Hepatocyte (in vitro differentiated cells): ENCODE data around the gene CD86. TPM values are rescaled to one million over a fixed set of nuclear protein-coding genes. Genes with fewer than 3 reads are reported as not detected.

Experiments used
- DNase-seq: peaks from one replicate; pipeline ENCODE4 v3.0.0-alpha.2; 2016; ENCODE audit warnings: low spot score
- H2AFZ ChIP-seq: fragments of 200-600 bp; sonication (generic); 2 replicates; pipeline ENCODE4 v1.6.0; 2016; ENCODE audit warnings: antibody characterized with exemption, mild to moderate bottlenecking
- H3K27ac ChIP-seq: fragments of 200-600 bp; sonication (generic); 2 replicates; pipeline ENCODE4 v1.5.1; 2016; ENCODE audit warnings: mild to moderate bottlenecking
- H3K27me3 ChIP-seq: fragments of 200-600 bp; sonication (generic); 2 replicates; pipeline ENCODE4 v1.6.1; 2016
- H3K36me3 ChIP-seq: fragments of 200-600 bp; sonication (generic); replicated peaks from 2 replicates; pipeline ENCODE4 v1.5.1; 2016; ENCODE audit warnings: low read depth; ENCODE audit not compliant: insufficient read depth
- H3K4me1 ChIP-seq: fragments of 200-600 bp; sonication (generic); 2 replicates; pipeline ENCODE4 v1.5.1; 2016; ENCODE audit warnings: mild to moderate bottlenecking, moderate library complexity; ENCODE audit not compliant: insufficient read depth
- H3K4me2 ChIP-seq: fragments of 200-600 bp; sonication (generic); 2 replicates; pipeline ENCODE4 v1.6.0; 2016
- H3K4me3 ChIP-seq: fragments of 200-600 bp; sonication (generic); 2 replicates; pipeline ENCODE4 v1.5.1; 2016; ENCODE audit warnings: mild to moderate bottlenecking
- H3K79me2 ChIP-seq: fragments of 200-600 bp; sonication (generic); 2 replicates; pipeline ENCODE4 v1.6.0; 2017; ENCODE audit warnings: mild to moderate bottlenecking
- H3K9me2 ChIP-seq: fragments of 200-600 bp; sonication (generic); replicated peaks from 2 replicates; pipeline ENCODE4 v1.6.0; 2017; ENCODE audit warnings: mild to moderate bottlenecking; ENCODE audit not compliant: insufficient read depth
- H3K9me3 ChIP-seq: fragments of 200-600 bp; sonication (generic); 2 replicates; pipeline ENCODE4 v1.5.1; 2016; ENCODE audit warnings: low read depth, mild to moderate bottlenecking
- H4K20me1 ChIP-seq: fragments of 200-600 bp; sonication (generic); 2 replicates; pipeline ENCODE4 v1.6.0; 2016; ENCODE audit warnings: mild to moderate bottlenecking; ENCODE audit not compliant: insufficient read depth, poor library complexity, severe bottlenecking
- EZH2 ChIP-seq: fragments of 200-600 bp; sonication (generic); IDR thresholded peaks from 2 replicates; pipeline ENCODE4 v1.6.1; 2016; ENCODE audit warnings: antibody characterized with exemption, mild to moderate bottlenecking, borderline replicate concordance
- EZH2phosphoT487 ChIP-seq: fragments of 200-600 bp; sonication (generic); IDR thresholded peaks from one replicate; pipeline ENCODE4 v1.6.1; 2018; ENCODE audit warnings: antibody characterized with exemption, mild to moderate bottlenecking, low read depth, moderate library complexity; ENCODE audit not compliant: unreplicated experiment, severe bottlenecking
- WGBS: methylation state at CpG from one replicate; pipeline ENCODE4 v1.1.6; 2016; ENCODE audit warnings: low lambda C conversion rate; ENCODE audit errors: missing lambda C conversion rate; 5-methylcytosine and 5-hydroxymethylcytosine counted together
- polyA plus RNA-seq: library from polyadenylated mRNA; unstranded; fragments of >200 nt; fragmentation: Nextera tagmentation; extraction: Ambion mirVana; gene quantifications from 2 replicates; pipeline ENCODE4 v1.2.1, GENCODE V29; 2016
- small RNA-seq: library from RNA; depleted of rRNA; stranded (forward); fragments of <200 nt; gene quantifications from one replicate; pipeline ENCODE3, GENCODE V24; 2014
- total RNA-seq: library from RNA; depleted of rRNA; stranded (reverse); fragments of >200 nt; gene quantifications from 2 replicates; pipeline ENCODE4 v1.2.3, GENCODE V29; 2014
- TF ChIP-seq, protein P1 (sequence below): fragments of 200-600 bp; sonication (generic); IDR thresholded peaks from 2 replicates; pipeline ENCODE4 v1.5.1; 2016; ENCODE audit warnings: antibody characterized with exemption, mild to moderate bottlenecking; ENCODE audit not compliant: poor library complexity

The CD86 gene
- total and polyA plus RNA-seq, 2 experiments from 2014 or later = 0.13 TPM; not detected in 1

DNA sequence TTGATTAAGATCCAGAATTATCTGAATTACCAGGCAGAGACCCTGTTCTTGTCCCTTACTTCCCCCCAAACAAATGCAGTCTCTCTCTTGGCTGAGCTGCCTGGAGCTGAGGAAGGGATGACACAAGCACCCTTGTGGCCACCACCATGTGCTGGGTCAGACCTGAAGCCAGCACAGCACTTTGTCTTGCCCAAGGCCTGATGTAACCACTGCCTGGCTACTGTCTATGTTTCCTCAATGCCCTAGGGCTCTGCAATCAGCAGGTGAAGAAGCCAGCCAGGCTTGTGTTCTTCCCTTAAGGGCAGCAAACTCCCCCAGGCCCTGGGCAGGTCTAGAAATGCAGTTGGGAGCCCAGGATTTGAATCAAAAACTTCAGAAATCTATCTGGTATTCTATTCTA lies 112.5 kb downstream of the CD86 start:
- Histone ChIP-seq H3K9me3 (no peaks in the 10 kb centered on the region), H3K27ac (no peak overlapping the region), H3K27me3 (no peaks in the 10 kb centered on the region), H3K4me2 (no peak overlapping the region), H2AFZ (no peak overlapping the region), H3K4me3 (no peak overlapping the region), H3K79me2 (no peaks in the 10 kb centered on the region), H3K36me3 (no peaks in the 10 kb centered on the region), H4K20me1 (no peaks in the 10 kb centered on the region), H3K4me1 (no peaks in the 10 kb centered on the region), H3K9me2 (no peaks in the 10 kb centered on the region)
- no peak for TF ChIP-seq EZH2phosphoT487
- TF ChIP-seq EZH2 = no peak
- TF ChIP-seq, protein P1, sequence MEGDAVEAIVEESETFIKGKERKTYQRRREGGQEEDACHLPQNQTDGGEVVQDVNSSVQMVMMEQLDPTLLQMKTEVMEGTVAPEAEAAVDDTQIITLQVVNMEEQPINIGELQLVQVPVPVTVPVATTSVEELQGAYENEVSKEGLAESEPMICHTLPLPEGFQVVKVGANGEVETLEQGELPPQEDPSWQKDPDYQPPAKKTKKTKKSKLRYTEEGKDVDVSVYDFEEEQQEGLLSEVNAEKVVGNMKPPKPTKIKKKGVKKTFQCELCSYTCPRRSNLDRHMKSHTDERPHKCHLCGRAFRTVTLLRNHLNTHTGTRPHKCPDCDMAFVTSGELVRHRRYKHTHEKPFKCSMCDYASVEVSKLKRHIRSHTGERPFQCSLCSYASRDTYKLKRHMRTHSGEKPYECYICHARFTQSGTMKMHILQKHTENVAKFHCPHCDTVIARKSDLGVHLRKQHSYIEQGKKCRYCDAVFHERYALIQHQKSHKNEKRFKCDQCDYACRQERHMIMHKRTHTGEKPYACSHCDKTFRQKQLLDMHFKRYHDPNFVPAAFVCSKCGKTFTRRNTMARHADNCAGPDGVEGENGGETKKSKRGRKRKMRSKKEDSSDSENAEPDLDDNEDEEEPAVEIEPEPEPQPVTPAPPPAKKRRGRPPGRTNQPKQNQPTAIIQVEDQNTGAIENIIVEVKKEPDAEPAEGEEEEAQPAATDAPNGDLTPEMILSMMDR = no peak
- no peak for DNase-seq

DNA sequence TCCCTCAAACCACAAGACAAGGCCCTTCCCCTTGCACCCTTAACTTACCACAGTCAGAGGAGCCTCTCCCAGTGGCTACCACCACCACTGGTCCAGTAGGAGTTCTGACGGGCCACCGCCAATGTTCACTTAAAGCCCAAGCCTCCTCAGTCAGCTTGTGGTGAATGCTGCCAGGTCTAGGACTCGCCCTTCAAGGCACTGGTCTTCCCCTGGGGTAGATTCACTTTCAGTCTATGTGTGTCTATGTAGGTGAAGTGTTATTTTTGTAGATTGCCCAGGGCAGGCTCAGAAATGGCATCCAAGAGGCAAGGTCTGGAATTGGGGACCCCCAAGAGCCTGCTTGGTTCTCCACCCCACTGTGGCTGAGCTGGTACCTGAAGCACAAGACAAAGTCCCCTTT lies 112.9 kb downstream of the CD86 start:
- no peaks in the 10 kb centered on the region for H4K20me1 ChIP-seq
- H3K4me3 ChIP-seq = no peak overlapping the region
- no peak overlapping the region for H2AFZ ChIP-seq
- TF ChIP-seq EZH2 (no peak), EZH2phosphoT487 (no peak)
- TF ChIP-seq, protein P1 = no peak
- no peak for DNase-seq
- H3K79me2 ChIP-seq = no peaks in the 10 kb centered on the region
- H3K36me3 ChIP-seq = no peaks in the 10 kb centered on the region
- no peak overlapping the region for H3K27ac ChIP-seq
- no peaks in the 10 kb centered on the region for H3K4me1 ChIP-seq
- H3K4me2 ChIP-seq = no peak overlapping the region
- H3K9me3 ChIP-seq = no peaks in the 10 kb centered on the region
- 85% methylated on average over 3 of the region's 3 CpGs for WGBS
- H3K9me2 ChIP-seq = no peaks in the 10 kb centered on the region
- no peaks in the 10 kb centered on the region for H3K27me3 ChIP-seq

DNA sequence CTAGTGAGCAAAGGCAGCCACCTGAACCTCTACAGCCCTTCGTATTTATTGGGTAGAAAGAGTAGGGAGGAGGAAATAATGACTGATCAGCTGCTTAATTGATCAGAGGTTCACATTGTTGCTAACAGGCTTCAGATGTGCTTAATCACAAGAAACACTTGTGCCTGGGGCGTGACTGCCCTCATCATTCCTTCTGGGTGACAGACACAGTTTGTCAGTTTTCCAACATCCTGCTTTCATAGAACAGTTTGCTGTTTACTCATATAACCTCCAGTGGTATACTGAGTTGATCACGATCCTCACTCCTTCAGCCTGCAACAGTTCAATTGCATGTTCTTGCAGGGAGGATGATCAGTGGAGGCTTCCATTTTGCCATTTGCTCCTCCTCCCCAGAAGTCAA lies 114.7 kb downstream of the CD86 start:
- Histone ChIP-seq H3K4me1 (no peaks in the 10 kb centered on the region), H3K4me2 (no peak overlapping the region), H2AFZ (no peak overlapping the region), H3K27me3 (no peaks in the 10 kb centered on the region), H3K4me3 (no peak overlapping the region), H3K27ac (no peak overlapping the region), H3K36me3 (no peaks in the 10 kb centered on the region), H3K9me3 (no peaks in the 10 kb centered on the region), H3K9me2 (no peaks in the 10 kb centered on the region), H4K20me1 (no peaks in the 10 kb centered on the region), H3K79me2 (no peaks in the 10 kb centered on the region)
- WGBS = 60% methylated on average over 3 of the region's 3 CpGs
- DNase-seq = no peak
- TF ChIP-seq EZH2phosphoT487 = no peak

Small RNA genes lying within 50 kb of the gene (small RNA-seq; reads per million reads assigned to genes)
- not detected for gene RF00019

Other genes with a start within 250 kb of the CD86 start
- gene IQCB1, start 220.3 kb upstream of the CD86 start, total RNA-seq = 21.8 and 24.1 TPM in 2 replicates
- gene IQCB1, start 220.3 kb upstream of the CD86 start, polyA plus RNA-seq = 14.4 and 23.0 TPM in 2 replicates
- gene EAF2, start 220.2 kb upstream of the CD86 start, total RNA-seq = 3.6 and 7.4 TPM in 2 replicates
- 6.0 and 9.7 TPM in 2 replicates for gene EAF2, start 220.2 kb upstream of the CD86 start, polyA plus RNA-seq
- 6.5 and 11.2 TPM in 2 replicates for gene SLC15A2, start 161.0 kb upstream of the CD86 start, total RNA-seq
- gene SLC15A2, start 161.0 kb upstream of the CD86 start, polyA plus RNA-seq = 5.4 and 5.8 TPM in 2 replicates
- 1.5 and 2.0 TPM in 2 replicates for gene ILDR1, start 33.1 kb upstream of the CD86 start, total RNA-seq
- gene ILDR1, start 33.1 kb upstream of the CD86 start, polyA plus RNA-seq = 1.8 and 2.3 TPM in 2 replicates
- 0.32 and 0.37 TPM in 2 replicates for gene CASR, start 128.3 kb downstream of the CD86 start, total RNA-seq
- 0.18 and 0.61 TPM in 2 replicates for gene CASR, start 128.3 kb downstream of the CD86 start, polyA plus RNA-seq